ENCODE results near the gene ZC3H12A.

- TF ChIP-seq CTCF (tag by site-specific recombination; IDR thresholded peaks at IDR 0.05), result no peak
- no peak for TF ChIP-seq TCF7L2 (IDR thresholded peaks at IDR 0.05; ENCODE audit: borderline replicate concordance, low read depth, low read length)
- TF ChIP-seq REST (tag by site-specific recombination; IDR thresholded peaks at IDR 0.05), result no peak
- TF ChIP-seq ZNF544 (tag by site-specific recombination; IDR thresholded peaks at IDR 0.05), result no peak
- no peak for TF ChIP-seq ZNF704 (tag by site-specific recombination; IDR thresholded peaks at IDR 0.05)
- no peak for TF ChIP-seq RBAK (tag by site-specific recombination; IDR thresholded peaks at IDR 0.05)
Measured at GRCh38 chr1:37476460-37477197, 2.2 kb downstream of the ZC3H12A start.
